Fibroblast of upper back skin (primary cell): ENCODE data around the gene FOXB1.

ENCODE experiments used
- DNase-seq: peaks from one replicate; pipeline ENCODE4 v3.0.0-alpha.2; 2013

FOXB1 gene

GRCh38 chr15:60004009-60004845, at the start of gene FOXB1:
Gene FOXB1 (plus strand): TSS chr15:60004311. CDS start chr15:60004964, 653 bp downstream.
- DNase-seq = no peak

DNA sequence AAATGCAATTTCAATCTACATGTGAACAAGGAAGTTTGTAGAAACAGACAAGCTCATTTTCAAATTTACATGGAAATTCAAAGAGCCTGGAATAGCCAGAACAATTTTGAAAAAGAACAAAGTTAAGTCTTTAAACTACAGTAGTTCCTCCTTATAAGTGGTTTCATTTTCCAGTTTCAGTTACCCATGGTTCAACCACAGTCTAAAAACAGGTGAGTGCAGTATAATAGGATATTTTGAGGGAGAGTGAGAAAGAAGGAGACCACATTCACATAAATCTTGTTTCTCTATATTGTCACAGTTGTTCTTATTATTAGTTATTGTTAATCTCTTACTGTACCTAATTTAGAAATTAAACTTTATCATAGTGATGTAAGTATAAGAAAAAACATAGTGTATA, 45.8 kb upstream of the FOXB1 start:
- DNase-seq = no peak

DNA sequence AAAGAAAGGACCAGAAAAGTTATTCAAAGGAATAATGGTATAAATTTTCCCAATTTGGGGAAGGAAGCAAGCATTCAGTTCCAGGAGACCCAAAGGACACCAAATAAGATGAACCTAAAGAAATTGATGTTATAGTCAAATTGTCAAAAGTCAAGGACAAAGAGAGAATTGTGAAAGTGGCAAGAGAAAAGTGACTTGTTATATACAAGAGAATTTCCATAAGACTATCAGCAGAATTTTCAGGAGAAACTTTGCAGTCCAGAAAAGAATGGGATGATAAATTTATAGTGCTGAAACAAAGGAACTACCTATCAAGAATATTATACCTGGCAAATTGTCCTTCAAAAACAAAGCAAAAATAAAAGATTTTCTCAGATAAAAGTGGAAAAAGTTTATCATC, 43.8 kb upstream of the FOXB1 start:
- DNase-seq = no peak

DNA sequence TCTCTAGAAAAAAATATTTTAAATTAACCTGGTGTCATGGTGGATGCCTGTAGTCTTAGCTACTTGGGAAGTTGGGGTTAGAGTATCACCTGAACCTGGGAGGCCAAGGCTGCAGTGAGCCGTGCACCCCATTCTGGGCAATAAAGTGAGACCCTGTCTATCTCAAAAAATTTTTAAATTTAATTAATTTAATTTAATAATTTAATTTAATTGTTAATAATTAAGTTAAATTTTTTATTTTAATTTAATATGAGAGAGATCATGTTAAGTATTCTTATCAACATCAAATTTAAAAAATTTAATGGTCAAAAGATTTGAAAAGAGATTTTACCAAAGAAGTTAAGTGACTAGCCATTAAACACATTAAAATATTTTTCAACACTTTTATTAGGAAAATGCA, 40.8 kb upstream of the FOXB1 start:
- no peak for DNase-seq

DNA sequence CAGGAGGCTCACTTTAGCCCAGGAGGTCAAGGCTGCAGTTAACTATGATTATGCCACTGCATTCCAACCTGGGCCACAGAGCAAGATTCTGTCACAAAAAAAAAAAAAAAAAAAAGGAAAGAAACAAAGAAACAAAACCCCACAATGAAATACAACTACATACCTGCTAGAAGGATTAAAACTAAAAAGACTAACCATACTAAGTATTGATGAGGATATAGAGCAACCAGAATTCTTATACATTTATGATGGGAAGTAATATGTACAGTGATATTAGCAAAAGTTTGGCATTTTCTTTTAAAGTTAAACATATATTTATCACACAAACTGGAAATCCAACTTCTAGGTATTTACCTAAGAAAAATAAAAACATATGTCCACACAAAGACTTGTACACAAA, 40.2 kb upstream of the FOXB1 start:
- no peak for DNase-seq

DNA sequence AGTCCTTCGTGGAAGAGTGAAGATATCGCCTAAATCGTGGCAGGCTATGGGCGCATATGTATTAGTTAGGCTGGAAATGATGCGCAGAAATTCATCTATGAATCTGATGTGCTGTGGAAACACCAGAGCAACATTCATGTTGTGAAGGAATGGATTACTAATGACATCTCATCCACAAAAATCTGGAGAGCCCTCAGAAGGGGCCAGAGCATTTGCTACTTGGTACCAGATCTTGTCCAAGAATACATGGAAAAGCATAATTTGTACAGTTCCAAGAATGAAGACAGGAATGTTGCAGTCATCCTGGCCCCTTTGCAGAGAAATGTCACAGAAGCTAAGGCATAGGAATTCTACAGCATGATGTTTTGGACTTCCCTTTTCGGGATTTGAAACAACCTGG, 38.4 kb upstream of the FOXB1 start:
- DNase-seq = no peak

DNA sequence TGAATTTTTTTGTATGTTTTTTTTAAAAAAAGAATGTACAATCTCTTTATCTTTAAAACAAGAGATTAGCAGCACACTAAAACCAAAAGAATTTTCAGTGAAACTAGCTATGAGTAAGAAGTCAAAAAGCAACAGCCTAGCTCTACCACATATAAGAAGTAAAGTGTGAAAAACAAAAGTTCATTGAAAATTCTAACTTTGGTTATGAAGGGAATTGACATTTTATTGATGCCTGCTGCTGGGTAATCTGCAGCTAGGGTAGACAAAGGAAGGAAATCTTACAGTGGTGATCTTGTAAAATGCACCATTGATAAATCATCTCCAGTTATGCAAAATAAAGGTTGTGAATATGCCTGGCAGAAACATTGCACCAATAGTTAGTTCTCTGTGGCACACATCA, 37.8 kb upstream of the FOXB1 start:
- no peak for DNase-seq

DNA sequence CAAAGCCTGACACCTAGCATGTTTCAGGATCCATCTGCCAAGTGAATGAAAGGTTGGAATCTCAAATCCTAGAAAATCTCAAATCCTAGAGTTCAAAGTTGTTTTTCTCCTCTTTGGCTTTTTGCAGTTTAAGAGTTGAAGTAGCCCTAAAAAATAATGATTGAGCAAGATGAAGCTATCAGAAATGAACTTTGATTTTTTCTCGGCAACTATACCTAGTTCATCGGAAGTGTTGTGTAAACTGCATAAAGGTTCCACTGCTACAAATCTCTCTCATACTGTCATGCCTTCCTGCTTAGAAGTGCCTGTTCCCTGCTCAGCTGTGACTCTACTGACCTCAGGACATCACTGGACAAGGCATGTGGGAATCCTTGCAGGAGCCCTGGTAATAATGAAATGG, 35.8 kb upstream of the FOXB1 start:
- no peak for DNase-seq

GRCh38 chr15:59972241-59972640, 31.9 kb upstream of the FOXB1 start:
- DNase-seq = no peak

GRCh38 chr15:59976480-59977271, 27.4 kb upstream of the FOXB1 start:
- no peak for DNase-seq

- no peak for DNase-seq
These were observed 12.3 kb upstream of the FOXB1 start for GRCh38 chr15:59991834-59992233.

DNA sequence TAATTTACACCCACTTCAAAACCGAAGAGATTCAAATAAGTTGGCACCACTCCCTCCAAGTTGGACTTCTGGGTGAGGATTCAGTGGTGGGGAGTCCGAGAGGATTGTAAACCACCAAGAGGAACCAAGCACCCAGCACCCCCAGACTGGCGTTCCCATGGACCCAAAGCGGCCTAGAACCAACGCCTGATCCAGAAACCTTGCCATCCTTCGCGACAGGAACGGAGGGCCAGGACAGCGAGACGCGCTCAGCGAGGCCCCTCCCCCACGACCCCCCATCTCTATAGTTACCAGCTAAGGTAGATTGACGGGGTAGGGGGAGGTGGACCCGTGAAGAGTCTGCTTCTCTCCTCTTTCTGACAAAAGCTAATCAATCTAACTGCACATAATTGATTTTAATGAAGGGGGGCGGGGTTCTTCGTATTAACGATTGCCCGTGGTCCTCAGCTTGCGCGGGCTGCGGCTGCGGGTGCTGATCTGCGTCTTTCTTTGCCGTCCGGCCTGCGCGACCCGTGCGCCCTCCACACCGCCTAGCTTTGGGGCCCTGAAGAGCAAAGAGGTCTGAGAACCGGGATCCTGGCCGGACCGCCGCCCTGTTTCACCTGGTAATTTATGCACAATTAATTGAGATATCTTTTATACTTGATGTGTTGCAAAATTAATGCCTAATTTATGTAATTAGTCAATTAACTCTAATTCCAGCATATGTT, 10.9 kb upstream of the FOXB1 start:
- no peak for DNase-seq

GRCh38 chr15:59993950-59994401, 10.1 kb upstream of the FOXB1 start:
- DNase-seq = no peak

DNA sequence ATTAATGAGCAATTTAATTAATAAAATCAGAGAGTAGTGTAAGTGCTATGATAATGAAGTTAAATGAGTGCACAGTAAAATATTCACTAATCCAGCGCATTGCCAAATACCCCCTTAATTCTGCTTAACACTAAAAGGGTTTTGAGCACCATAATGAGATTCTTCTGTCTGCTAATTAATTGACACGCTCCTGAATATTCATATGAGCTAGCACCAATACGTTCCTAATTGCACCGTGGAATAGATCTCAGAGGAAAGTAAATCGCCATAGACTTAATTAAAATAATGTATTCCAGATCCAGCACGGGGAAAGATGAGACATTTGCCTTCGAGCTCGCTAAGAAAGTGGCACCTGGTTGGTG, 9.6 kb upstream of the FOXB1 start:
- no peak for DNase-seq

DNA sequence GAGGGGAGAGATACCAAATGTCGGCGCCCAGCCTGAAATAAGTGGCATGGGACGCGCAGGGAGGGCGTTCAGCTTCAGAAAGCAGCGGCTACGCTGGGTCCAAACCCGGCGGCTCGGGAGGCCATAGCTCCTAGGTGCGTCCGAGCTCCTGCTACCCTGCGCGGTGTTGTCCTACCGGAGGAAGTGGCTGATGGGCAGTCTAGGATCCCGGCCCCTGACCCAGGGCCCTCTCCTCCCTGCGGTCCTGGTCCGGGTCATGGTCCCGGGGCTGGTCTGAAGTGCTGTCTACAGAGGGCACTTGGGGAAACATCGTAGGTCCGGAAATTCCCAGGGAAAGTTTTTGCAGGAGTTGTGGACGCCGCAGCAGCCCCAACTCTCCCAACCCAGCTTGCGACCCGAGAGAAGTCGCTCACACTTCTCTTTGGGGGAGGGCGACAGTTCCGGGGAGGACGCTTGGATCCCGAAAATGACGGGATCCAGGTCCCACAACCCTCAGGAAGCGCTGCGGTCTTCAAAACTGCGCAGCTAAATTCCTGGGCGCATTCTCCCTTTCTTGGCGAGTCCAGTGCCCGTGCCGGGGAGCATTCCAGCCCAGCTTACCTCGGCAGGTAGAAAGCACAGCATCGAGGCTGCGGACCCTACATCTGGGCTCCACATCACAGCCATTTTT, 9.1 kb upstream of the FOXB1 start:
- no peak for DNase-seq

GRCh38 chr15:59995568-59996297, 8.4 kb upstream of the FOXB1 start:
- DNase-seq = no peak

GRCh38 chr15:59996298-59997041, 7.6 kb upstream of the FOXB1 start:
- DNase-seq = no peak

- DNase-seq = no peak
These were observed 6.9 kb upstream of the FOXB1 start for GRCh38 chr15:59997070-59997701.

- no peak for DNase-seq
These were observed 5.7 kb upstream of the FOXB1 start for GRCh38 chr15:59998305-59998949.

- DNase-seq = no peak
These were observed 5.0 kb upstream of the FOXB1 start for GRCh38 chr15:59998950-59999611.
